Uterus (tissue), 4 donors: ENCODE data around the gene CHST12. TPM values are rescaled to one million over a fixed set of nuclear protein-coding genes. Genes with fewer than 3 reads are reported as not detected.

Source experiments
- DNase-seq, 2 donors: peaks; one replicate each; pipeline ENCODE4 v3.0.0-alpha.2; 2019 to 2020
- H3K27ac ChIP-seq, 2 donors: fragments of 200-600 bp; sonication (generic); 1 replicate in 1 of 2; 2 replicates in 1 of 2; pipeline ENCODE4 v1.5.1; 2016 to 2018
- H3K27me3 ChIP-seq, 2 donors: fragments of 200-600 bp; sonication (generic); one replicate each; pipeline ENCODE4 v1.5.1; 2018 to 2019; ENCODE audit warnings: control low read depth in 1 of 2
- H3K36me3 ChIP-seq, 2 donors: fragments of 200-600 bp; sonication (generic); one replicate each; pipeline ENCODE4 v1.5.1; 2019; ENCODE audit warnings: control low read depth in 1 of 2
- H3K4me1 ChIP-seq, 2 donors: fragments of 200-600 bp; sonication (generic); one replicate each; pipeline ENCODE4 v1.5.1; 2018 to 2019; ENCODE audit warnings: control low read depth in 1 of 2
- H3K4me3 ChIP-seq, 2 donors: fragments of 200-600 bp; sonication (generic); 1 replicate in 1 of 2; 2 replicates in 1 of 2; pipeline ENCODE4 v1.5.1; 2018 to 2019; ENCODE audit warnings: mild to moderate bottlenecking in 1 of 2
- H3K9me3 ChIP-seq, 2 donors: fragments of 200-600 bp; sonication (generic); one replicate each; pipeline ENCODE4 v1.5.1; 2019; ENCODE audit warnings: control low read depth in 1 of 2
- CTCF ChIP-seq, 4 experiments: fragments of 200-600 bp in 2 of 4; fragments of 450-650 bp in 2 of 4; sonication (generic) in 2 of 4; IDR thresholded peaks; one replicate each; pipeline ENCODE4 v1.5.1; 2016 to 2019; ENCODE audit warnings: antibody characterized with exemption in 4 of 4, mild to moderate bottlenecking in 2 of 4, moderate library complexity in 1 of 4
- POLR2A ChIP-seq, 2 donors: fragments of 450-650 bp; IDR thresholded peaks; one replicate each; pipeline ENCODE4 v1.6.1; 2016; ENCODE audit warnings: antibody characterized with exemption in 2 of 2, mild to moderate bottlenecking in 1 of 2, moderate library complexity in 1 of 2
- intact Hi-C: fragments of 100-400 bp; cut with DNase I; formaldehyde crosslinking; loops from one replicate; pipeline ENCODE4 v1.15.1; 2023; ENCODE audit warnings: low total_unique reads
- total RNA-seq, 4 donors: library from RNA; depleted of rRNA in 3 of 4; stranded (reverse); fragments of >200 nt in 3 of 4; gene quantifications; one replicate each; pipeline versions ENCODE4 v1.1.0 to v1.2.4, GENCODE V29; 2014 to 2023
- donor health status: DM: yes; HTN: yes; CAD: no.

Gene CHST12
- total RNA-seq, 4 donors from 2014 or later: 5.6 to 30.5 (median 8.3) TPM

- no peak for DNase-seq
- intact Hi-C loops: no loop called here
- Histone ChIP-seq H3K9me3 (no peaks in the 10 kb centered on the region), H3K36me3 (no peaks in the 10 kb centered on the region), H3K27ac (no peak overlapping the region), H3K27me3 (no peaks in the 10 kb centered on the region), H3K4me1 (peaks cover 0 to 7% of the 10 kb centered on the region in 2 donors), H3K4me3 (no peak overlapping the region)
- no peak for TF ChIP-seq CTCF (IDR thresholded peaks at IDR 0.05)
- TF ChIP-seq POLR2A (IDR thresholded peaks at IDR 0.05): no peak
These were observed 2.4 kb downstream of the CHST12 start for GRCh38 chr7:2405601-2406345.

- Histone ChIP-seq H3K9me3 (no peaks in the 10 kb centered on the region), H3K27ac (peak overlapping the region; percentile 33 to 60), H3K4me1 (peaks cover 0 to 11% of the 10 kb centered on the region in 2 donors), H3K27me3 (no peaks in the 10 kb centered on the region), H3K4me3 (no peak overlapping the region), H3K36me3 (no peaks in the 10 kb centered on the region)
- intact Hi-C loops: no loop called here
- no peak for TF ChIP-seq POLR2A (IDR thresholded peaks at IDR 0.05)
- no peak for DNase-seq
These were observed 6.5 kb downstream of the CHST12 start for GRCh38 chr7:2409745-2410414.

- H3K36me3 ChIP-seq: no peaks in the 10 kb centered on the region
- intact Hi-C loops: no loop called here
- no peaks in the 10 kb centered on the region for H3K9me3 ChIP-seq
- H3K4me3 ChIP-seq: no peak overlapping the region
- no peak for DNase-seq
- H3K27ac ChIP-seq: peak overlapping the region in 1 of 2 donors; percentile 60
- H3K27me3 ChIP-seq: no peaks in the 10 kb centered on the region
- H3K4me1 ChIP-seq: peaks cover 0 to 4% of the 10 kb centered on the region in 2 donors
- TF ChIP-seq POLR2A (IDR thresholded peaks at IDR 0.05) (no peak), CTCF (IDR thresholded peaks at IDR 0.05) (no peak)
These were observed 7.6 kb downstream of the CHST12 start for GRCh38 chr7:2411049-2411448.

- Histone ChIP-seq H3K9me3 (no peaks in the 10 kb centered on the region), H3K4me1 (peaks cover 0 to 4% of the 10 kb centered on the region in 2 donors), H3K27ac (peak overlapping the region; percentile 13 to 61), H3K27me3 (no peaks in the 10 kb centered on the region), H3K36me3 (no peaks in the 10 kb centered on the region), H3K4me3 (no peak overlapping the region)
- TF ChIP-seq POLR2A (IDR thresholded peaks at IDR 0.05): no peak
- TF ChIP-seq CTCF (IDR thresholded peaks at IDR 0.05): no peak
- no peak for DNase-seq
- intact Hi-C loops: no loop called here
These were observed 8.6 kb downstream of the CHST12 start for GRCh38 chr7:2411815-2412586.

GRCh38 chr7:2412587-2413201 is 9.3 kb downstream of the CHST12 start:
- intact Hi-C loops: no loop called here
- peaks cover 0 to 4% of the 10 kb centered on the region in 2 donors for H3K4me1 ChIP-seq
- TF ChIP-seq POLR2A (IDR thresholded peaks at IDR 0.05) (no peak), CTCF (IDR thresholded peaks at IDR 0.05) (no peak)

More at GRCh38 chr7:2412587-2413201, 9.3 kb downstream of the CHST12 start:
- no peaks in the 10 kb centered on the region for H3K36me3 ChIP-seq
- DNase-seq: no peak
- H3K27me3 ChIP-seq: no peaks in the 10 kb centered on the region
- H3K4me3 ChIP-seq: no peak overlapping the region
- no peaks in the 10 kb centered on the region for H3K9me3 ChIP-seq
- H3K27ac ChIP-seq: peak overlapping the region; percentile 13 to 61
